Nephron progenitor cell (in vitro differentiated cells): ENCODE data around the gene LCLAT1.

ENCODE experiments used
- DNase-seq: peaks from one replicate; pipeline ENCODE4 v3.0.0; 2021
- H3K27ac Mint-ChIP-seq: 2 replicates; pipeline ENCODE4 v1.8.0; 2021; ENCODE audit warnings: mild to moderate bottlenecking, moderate library complexity, mixed read lengths
- H3K27me3 Mint-ChIP-seq: 2 replicates; pipeline ENCODE4 v1.8.0; 2021; ENCODE audit warnings: mild to moderate bottlenecking, low read depth, mixed read lengths; ENCODE audit not compliant: poor library complexity
- H3K36me3 Mint-ChIP-seq: 2 replicates; pipeline ENCODE4 v1.8.0; 2021; ENCODE audit warnings: low read depth, mixed read lengths
- H3K4me1 Mint-ChIP-seq: 2 replicates; pipeline ENCODE4 v1.8.0; 2021; ENCODE audit warnings: mixed read lengths
- H3K4me3 Mint-ChIP-seq: 2 replicates; pipeline ENCODE4 v1.8.0; 2021; ENCODE audit warnings: mild to moderate bottlenecking, moderate library complexity, mixed read lengths
- H3K9me3 Mint-ChIP-seq: 2 replicates; pipeline ENCODE4 v1.8.0; 2021; ENCODE audit warnings: mild to moderate bottlenecking, moderate library complexity, mixed read lengths
- CTCF ChIP-seq: fragments of 200-600 bp; sonication (generic); IDR thresholded peaks from 2 replicates; pipeline ENCODE4 v1.5.0; 2021; ENCODE audit warnings: antibody characterized with exemption

Gene LCLAT1

GRCh38 chr2:30692829-30693275 lies 245.8 kb downstream of the LCLAT1 start:
- DNase-seq = no peak
- TF ChIP-seq CTCF = no peak
- H3K9me3 Mint-ChIP-seq = peaks cover 4% of the 10 kb centered on the region
- no peak overlapping the region for H3K4me3 Mint-ChIP-seq
- H3K27ac Mint-ChIP-seq = no peak overlapping the region
- H3K36me3 Mint-ChIP-seq = no peaks in the 10 kb centered on the region
- peaks cover 17% of the 10 kb centered on the region for H3K27me3 Mint-ChIP-seq
- peaks cover 30% of the 10 kb centered on the region for H3K4me1 Mint-ChIP-seq
